Activated CD4-positive, alpha-beta memory T cell treated with anti-CD3 and anti-CD28 coated beads, Interleukin-2, amount 10 ng/mL, durations not matched to agents 7 days and 5 days (primary cell): ENCODE measurements around the gene SDK1. TPM values are rescaled to one million over a fixed set of nuclear protein-coding genes. Genes with fewer than 3 reads are reported as not detected.

Experiments used
- CTCF ChIA-PET: fragments of 350-600 bp; sonication (Branson Sonifier 250); formaldehyde crosslinking; loops from one replicate; lab custom pipeline; 2021; ENCODE audit warnings: antibody characterized with exemption, inconsistent platforms; lab: Charles Lee
- POLR2A ChIA-PET: fragments of 350-600 bp; sonication (Branson Sonifier 250); formaldehyde crosslinking; loops from one replicate; lab custom pipeline; 2021; ENCODE audit warnings: antibody characterized with exemption; lab: Charles Lee
- DNase-seq: peaks from one replicate; pipeline ENCODE4 v3.0.0-alpha.2; 2020
- H3K27ac Mint-ChIP-seq: one replicate; pipeline ENCODE4 v1.8.0; 2021; ENCODE audit warnings: mild to moderate bottlenecking, mixed read lengths
- H3K27me3 Mint-ChIP-seq: one replicate; pipeline ENCODE4 v1.8.0; 2021; ENCODE audit warnings: mixed read lengths
- H3K36me3 Mint-ChIP-seq: one replicate; pipeline ENCODE4 v1.8.0; 2021; ENCODE audit warnings: low read depth, mixed read lengths
- H3K4me1 Mint-ChIP-seq: one replicate; pipeline ENCODE4 v1.8.0; 2021; ENCODE audit warnings: mixed read lengths
- H3K4me3 Mint-ChIP-seq: one replicate; pipeline ENCODE4 v1.8.0; 2021; ENCODE audit warnings: mild to moderate bottlenecking, mixed read lengths
- H3K9me3 Mint-ChIP-seq: one replicate; pipeline ENCODE4 v1.8.0; 2021; ENCODE audit warnings: mixed read lengths
- total RNA-seq, 2 experiments: library from RNA; stranded (reverse); gene quantifications; one replicate each; pipeline ENCODE4 v1.2.3, GENCODE V29; 2021

The SDK1 gene
- total RNA-seq, 2 experiments from 2014 or later, result 0.03 to 0.05 TPM

DNA sequence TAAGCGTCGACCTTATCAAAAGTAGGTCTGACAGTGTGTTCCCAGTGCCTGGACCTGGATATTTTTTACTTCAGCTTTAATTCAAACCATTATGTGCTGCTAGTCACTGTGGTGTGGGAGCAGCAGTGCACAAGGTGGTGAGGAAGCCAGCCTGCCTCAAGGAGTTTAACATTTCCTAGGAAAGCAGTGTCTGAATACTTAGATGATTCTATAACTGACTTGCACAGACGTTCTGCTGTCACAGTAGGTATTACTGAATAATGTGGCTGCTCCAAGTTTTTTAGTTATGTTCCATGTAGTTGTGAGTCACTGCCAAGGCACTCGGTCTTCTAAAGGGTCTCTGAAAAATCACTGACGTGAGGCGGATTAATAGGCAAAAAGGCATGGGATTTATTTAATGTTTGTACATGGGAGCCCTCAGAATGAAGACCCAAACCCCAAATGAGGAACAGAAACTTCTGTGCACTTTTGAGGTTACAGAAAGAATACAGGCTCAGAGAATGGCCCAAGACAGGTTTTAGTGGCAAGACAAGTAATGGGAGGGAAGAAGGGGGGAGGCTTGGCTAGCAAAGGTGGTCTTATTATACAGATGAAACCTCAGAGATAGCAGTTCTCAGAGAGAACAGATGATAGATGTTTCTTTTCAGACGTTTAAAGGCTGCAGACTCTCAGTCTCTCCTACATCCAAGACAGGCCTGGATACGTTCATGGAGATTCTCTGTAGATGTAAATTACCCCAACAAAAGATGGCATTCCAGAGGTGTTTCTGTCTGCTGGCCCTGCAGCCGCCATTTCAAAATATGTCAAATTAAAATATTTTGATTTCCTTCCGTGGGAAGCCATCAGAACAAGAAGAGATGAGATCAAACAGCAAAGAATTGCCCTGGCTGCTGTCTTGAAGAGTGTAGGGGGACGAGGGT, 209.3 kb downstream of the SDK1 start:
- CTCF ChIA-PET, result no interaction called here
- H3K27ac Mint-ChIP-seq, result no peak overlapping the region
- no peaks in the 10 kb centered on the region for H3K36me3 Mint-ChIP-seq

GRCh38 chr7:3517344-3517743, 216.3 kb downstream of the SDK1 start:
- CTCF ChIA-PET, result no interaction called here
- POLR2A ChIA-PET, result no interaction called here
- Mint-ChIP-seq H3K27me3 (peaks cover 27% of the 10 kb centered on the region), H3K27ac (no peak overlapping the region), H3K4me3 (no peak overlapping the region), H3K4me1 (no peaks in the 10 kb centered on the region), H3K9me3 (no peaks in the 10 kb centered on the region), H3K36me3 (no peaks in the 10 kb centered on the region)
- no peak for DNase-seq

More for the DNA sequence above, 209.3 kb downstream of the SDK1 start:
- no peak overlapping the region for H3K4me3 Mint-ChIP-seq
- no peaks in the 10 kb centered on the region for H3K9me3 Mint-ChIP-seq
- DNase-seq, result no peak
- peaks cover 9% of the 10 kb centered on the region for H3K27me3 Mint-ChIP-seq
- no peaks in the 10 kb centered on the region for H3K4me1 Mint-ChIP-seq
- POLR2A ChIA-PET, result no interaction called here

DNA sequence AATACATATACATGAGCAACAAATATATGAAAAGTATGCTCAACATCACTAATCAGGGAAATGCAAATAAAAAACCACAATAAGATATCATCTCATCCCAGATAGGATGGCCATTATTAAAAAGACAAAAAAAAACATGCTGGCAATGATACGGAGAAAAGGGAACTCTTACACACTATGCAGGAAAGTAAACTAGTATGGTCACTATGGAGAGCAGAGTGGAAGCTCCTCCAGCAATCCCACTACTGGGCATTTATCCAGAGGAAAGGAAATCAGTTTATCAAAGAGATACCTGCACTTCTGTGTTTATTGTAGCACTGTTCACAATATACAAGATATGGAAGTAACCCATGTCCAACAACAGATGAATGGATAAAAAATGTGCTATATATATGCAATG, 217.5 kb downstream of the SDK1 start:
- Mint-ChIP-seq H3K4me1 (no peaks in the 10 kb centered on the region), H3K27ac (no peak overlapping the region), H3K27me3 (peaks cover 25% of the 10 kb centered on the region), H3K9me3 (no peaks in the 10 kb centered on the region), H3K4me3 (no peak overlapping the region), H3K36me3 (no peaks in the 10 kb centered on the region)
- POLR2A ChIA-PET, result no interaction called here
- DNase-seq, result no peak
- CTCF ChIA-PET, result no interaction called here

- no peaks in the 10 kb centered on the region for H3K36me3 Mint-ChIP-seq
- H3K4me1 Mint-ChIP-seq, result no peaks in the 10 kb centered on the region
- POLR2A ChIA-PET, result no interaction called here
- H3K27me3 Mint-ChIP-seq, result peaks cover 23% of the 10 kb centered on the region
- no peak overlapping the region for H3K27ac Mint-ChIP-seq
- no peak for DNase-seq
- no peak overlapping the region for H3K4me3 Mint-ChIP-seq
- CTCF ChIA-PET, result no interaction called here
- H3K9me3 Mint-ChIP-seq, result no peaks in the 10 kb centered on the region
Measured at GRCh38 chr7:3520206-3520605, 219.2 kb downstream of the SDK1 start.

DNA sequence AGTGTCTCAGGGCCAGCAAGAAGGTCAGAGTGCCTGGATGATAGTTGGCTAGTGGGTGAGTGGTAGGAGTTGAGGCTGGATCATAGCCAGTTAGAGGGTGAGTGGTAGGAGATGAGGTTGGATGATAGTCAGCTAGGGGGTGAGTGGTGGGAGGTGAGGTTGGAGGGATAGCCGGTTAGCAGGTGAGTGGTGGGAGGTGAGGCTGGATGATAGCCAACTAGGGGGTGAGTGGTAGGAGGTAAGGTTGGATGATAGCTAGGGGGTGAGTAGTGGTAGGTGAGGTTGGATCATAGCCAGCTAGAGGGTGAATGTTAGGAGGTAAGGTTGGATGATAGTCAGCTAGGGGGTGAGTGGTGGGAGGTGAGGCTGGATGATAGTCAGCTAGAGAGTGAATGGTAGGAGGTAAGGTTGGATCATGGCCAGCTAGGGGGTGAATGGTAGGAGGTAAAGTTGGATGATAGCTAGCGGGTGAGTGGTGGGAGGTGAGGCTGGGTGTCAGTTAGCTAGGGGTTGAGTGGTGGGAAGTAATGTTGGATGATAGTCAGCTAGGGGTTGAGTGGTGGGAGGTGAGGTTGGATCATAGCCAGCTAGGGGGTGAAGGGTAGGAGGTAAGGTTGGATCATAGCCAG, 226.6 kb downstream of the SDK1 start:
- ChIA-PET CTCF (no interaction called here), POLR2A (no interaction called here)
- Mint-ChIP-seq H3K27ac (no peak overlapping the region), H3K4me3 (no peak overlapping the region), H3K9me3 (no peaks in the 10 kb centered on the region), H3K27me3 (peaks cover under 1% of the 10 kb centered on the region), H3K36me3 (no peaks in the 10 kb centered on the region), H3K4me1 (no peaks in the 10 kb centered on the region)
- no peak for DNase-seq

DNA sequence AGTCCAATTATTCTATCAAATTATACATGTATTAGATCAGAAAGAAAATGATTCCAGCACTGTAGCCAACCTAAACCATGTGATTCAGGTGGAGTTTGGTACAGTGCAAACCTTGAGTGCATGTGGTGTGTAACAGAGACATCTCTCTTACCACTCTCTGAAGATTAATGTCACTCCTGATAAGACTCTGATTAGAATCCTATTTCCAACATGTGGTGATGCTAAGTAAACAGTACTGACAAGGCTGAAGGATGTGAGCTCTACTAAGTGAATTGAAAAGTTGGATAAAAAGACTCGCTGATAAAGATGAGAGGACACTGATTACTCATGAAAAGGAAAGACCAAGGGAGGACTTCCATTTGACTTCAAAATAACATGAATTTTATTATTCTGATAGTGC, 232.0 kb downstream of the SDK1 start:
- DNase-seq, result no peak
- POLR2A ChIA-PET, result no interaction called here
- no peaks in the 10 kb centered on the region for H3K4me1 Mint-ChIP-seq
- H3K4me3 Mint-ChIP-seq, result no peak overlapping the region
- CTCF ChIA-PET, result no interaction called here
- no peaks in the 10 kb centered on the region for H3K36me3 Mint-ChIP-seq
- H3K27ac Mint-ChIP-seq, result no peak overlapping the region
- peaks cover 4% of the 10 kb centered on the region for H3K27me3 Mint-ChIP-seq
- no peaks in the 10 kb centered on the region for H3K9me3 Mint-ChIP-seq

- CTCF ChIA-PET, result no interaction called here
- Mint-ChIP-seq H3K27me3 (peaks cover 4% of the 10 kb centered on the region), H3K9me3 (no peaks in the 10 kb centered on the region), H3K4me3 (no peak overlapping the region), H3K36me3 (no peaks in the 10 kb centered on the region), H3K27ac (no peak overlapping the region), H3K4me1 (no peaks in the 10 kb centered on the region)
- POLR2A ChIA-PET, result no interaction called here
- no peak for DNase-seq
Measured at GRCh38 chr7:3537210-3537875, 236.3 kb downstream of the SDK1 start.

GRCh38 chr7:3538041-3538440, 237.0 kb downstream of the SDK1 start:
- Mint-ChIP-seq H3K27me3 (peaks cover 3% of the 10 kb centered on the region), H3K27ac (no peak overlapping the region), H3K36me3 (no peaks in the 10 kb centered on the region), H3K4me3 (no peak overlapping the region), H3K4me1 (no peaks in the 10 kb centered on the region), H3K9me3 (no peaks in the 10 kb centered on the region)
- no peak for DNase-seq
- ChIA-PET CTCF (no interaction called here), POLR2A (no interaction called here)

GRCh38 chr7:3540456-3541220, 239.6 kb downstream of the SDK1 start:
- H3K4me1 Mint-ChIP-seq, result no peaks in the 10 kb centered on the region
- H3K36me3 Mint-ChIP-seq, result no peaks in the 10 kb centered on the region

DNA sequence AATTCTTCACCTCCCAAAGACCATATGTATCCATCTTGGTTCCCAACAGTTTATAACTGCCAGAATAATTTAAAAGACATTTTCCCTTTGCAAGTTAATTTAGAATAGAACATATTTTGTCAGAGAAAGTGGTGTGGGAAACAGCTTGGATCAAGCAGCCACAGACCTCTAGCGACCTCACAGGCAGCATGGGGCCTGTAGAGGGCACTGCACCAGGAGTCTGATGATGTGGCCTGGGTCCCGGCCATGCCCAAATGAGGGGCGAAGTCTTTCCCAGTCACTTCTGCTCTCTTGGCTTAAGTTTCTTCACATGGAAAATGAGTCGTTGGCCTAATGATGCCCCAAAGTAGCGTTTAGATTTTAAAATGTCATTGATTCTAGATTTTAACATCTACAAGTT, 243.2 kb downstream of the SDK1 start:
- H3K4me3 Mint-ChIP-seq, result no peak overlapping the region
- ChIA-PET POLR2A (no interaction called here), CTCF (no interaction called here)
- no peak for DNase-seq
- H3K9me3 Mint-ChIP-seq, result no peaks in the 10 kb centered on the region
- no peaks in the 10 kb centered on the region for H3K27me3 Mint-ChIP-seq
- H3K36me3 Mint-ChIP-seq, result no peaks in the 10 kb centered on the region
- no peaks in the 10 kb centered on the region for H3K4me1 Mint-ChIP-seq
- no peak overlapping the region for H3K27ac Mint-ChIP-seq

More at GRCh38 chr7:3540456-3541220, 239.6 kb downstream of the SDK1 start:
- ChIA-PET POLR2A (no interaction called here), CTCF (no interaction called here)
- DNase-seq, result no peak
- Mint-ChIP-seq H3K27ac (no peak overlapping the region), H3K4me3 (no peak overlapping the region), H3K9me3 (no peaks in the 10 kb centered on the region), H3K27me3 (no peaks in the 10 kb centered on the region)

DNA sequence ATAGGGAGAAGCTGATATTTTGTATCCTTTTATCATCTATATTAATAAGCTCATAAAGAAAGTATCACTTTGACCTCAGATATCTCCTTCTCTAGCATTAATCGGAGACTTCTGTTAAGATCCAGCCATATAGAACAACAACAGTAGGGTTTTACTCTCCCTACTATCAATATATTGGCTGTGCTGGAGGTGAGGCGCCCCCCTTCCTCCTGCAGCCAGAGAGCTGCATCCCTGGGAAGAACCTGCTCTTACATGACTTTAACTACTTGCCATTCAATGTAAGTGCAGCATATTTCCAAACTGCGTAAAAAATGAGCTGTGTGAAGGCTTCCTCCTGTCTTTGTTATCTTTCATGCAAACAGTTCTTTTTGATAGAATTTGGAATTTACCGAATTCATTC, 247.8 kb downstream of the SDK1 start:
- Mint-ChIP-seq H3K27me3 (no peaks in the 10 kb centered on the region), H3K4me1 (no peaks in the 10 kb centered on the region), H3K27ac (no peak overlapping the region), H3K9me3 (no peaks in the 10 kb centered on the region), H3K4me3 (no peak overlapping the region), H3K36me3 (no peaks in the 10 kb centered on the region)
- DNase-seq, result no peak
- ChIA-PET POLR2A (no interaction called here), CTCF (no interaction called here)

- ChIA-PET CTCF (no interaction called here), POLR2A (no interaction called here)
- Mint-ChIP-seq H3K27ac (no peak overlapping the region), H3K36me3 (no peaks in the 10 kb centered on the region), H3K27me3 (no peaks in the 10 kb centered on the region), H3K4me3 (no peak overlapping the region), H3K9me3 (no peaks in the 10 kb centered on the region), H3K4me1 (no peaks in the 10 kb centered on the region)
- DNase-seq, result no peak
Measured at GRCh38 chr7:3549601-3550000, 248.5 kb downstream of the SDK1 start.

- DNase-seq, result no peak
- Mint-ChIP-seq H3K27me3 (peaks cover 6% of the 10 kb centered on the region), H3K4me1 (no peaks in the 10 kb centered on the region), H3K36me3 (no peaks in the 10 kb centered on the region), H3K9me3 (no peaks in the 10 kb centered on the region), H3K27ac (no peak overlapping the region), H3K4me3 (no peak overlapping the region)
- ChIA-PET CTCF (no interaction called here), POLR2A (no interaction called here)
Measured at GRCh38 chr7:3551536-3551935, 250.5 kb downstream of the SDK1 start.
